H1 (cell line): ENCODE measurements around the gene PRR5L. TPM values are rescaled to one million over a fixed set of nuclear protein-coding genes. Genes with fewer than 3 reads are reported as not detected.

Source experiments
- NANOG ChIP-seq: IDR thresholded peaks from 2 replicates; pipeline ENCODE4 v1.6.1; 2011; ENCODE audit warnings: low read length, low read depth, mild to moderate bottlenecking, inconsistent platforms; ENCODE audit not compliant: insufficient read depth, poor library complexity, severe bottlenecking
- SP2 ChIP-seq: IDR thresholded peaks from 2 replicates; pipeline ENCODE4 v1.6.1; 2012; ENCODE audit warnings: mild to moderate bottlenecking, low read length, inconsistent platforms
- TBP ChIP-seq: IDR thresholded peaks from 2 replicates; pipeline ENCODE4 v1.6.1; 2011; ENCODE audit warnings: low read depth, low read length, improper control_type of control experiment
- ZNF274 ChIP-seq: IDR thresholded peaks from 2 replicates; pipeline ENCODE4 v1.7.0; 2012; ENCODE audit warnings: low read length, borderline replicate concordance; ENCODE audit errors: extremely low read depth
- polyA plus RNA-seq, 7 experiments: library from polyadenylated mRNA; depleted of rRNA in 3 of 7; stranded (reverse) in 5 of 7; unstranded in 2 of 7; fragments of >200 nt in 5 of 7; fragments of 200-250 nt in 2 of 7; gene quantifications; 1 replicate in 5 of 7; 2 replicates in 1 of 7; 4 replicates in 1 of 7; pipeline versions ENCODE4 v1.2.1 to v1.2.3, GENCODE V29; 2011 to 2013; ENCODE audit warnings: missing spikeins in 2 of 7, mixed read lengths in 2 of 7
- total RNA-seq: library from RNA; stranded (reverse); fragmentation: NEBNext Ultra II Directional; extraction: Animal tissue kit (Norgen Biotek cat#: 25700); gene quantifications from 2 replicates; pipeline ENCODE4 v1.2.1, GENCODE V29; 2021

PRR5L gene
- total and polyA plus RNA-seq, 2 of the 8 experiments (the other 6 are each of a cell fraction or from before 2014, with no cell fraction given), result 6.6 to 10.1 TPM

DNA sequence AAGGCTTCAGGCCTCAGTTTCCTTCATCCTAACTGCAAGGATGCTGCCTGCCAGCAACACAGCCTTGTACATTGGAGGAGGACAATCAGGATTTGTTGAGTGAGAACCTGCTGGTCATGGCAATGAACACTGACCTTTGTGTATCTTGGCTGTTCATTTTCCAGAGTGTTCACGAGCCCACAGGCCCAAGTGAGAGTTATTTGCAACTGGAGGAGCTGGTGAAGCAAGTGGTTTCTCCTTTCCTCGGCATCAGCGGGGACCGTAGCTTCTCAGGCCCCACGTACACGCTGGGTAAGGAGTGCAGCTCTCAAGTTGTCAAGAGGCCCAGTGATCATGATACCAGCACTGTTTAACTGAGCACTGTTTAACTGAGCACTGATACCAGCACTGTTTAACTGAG, 155.0 kb downstream of the PRR5L start (continued):
- no peak for TF ChIP-seq TBP
- no peak for TF ChIP-seq ZNF274
- no peak for TF ChIP-seq NANOG
- no peak for TF ChIP-seq SP2
